ENCODE data around the gene ADAMTS19.

GRCh38 chr5:129541051-129541450, 81.0 kb downstream of the ADAMTS19 start:
- TF ChIP-seq EZH2phosphoT487 (IDR thresholded peaks at IDR 0.05; ENCODE audit: insufficient read depth, low read depth) (no peak), EZH2 (IDR thresholded peaks at IDR 0.05; ENCODE audit: insufficient read depth, poor library complexity, severe bottlenecking) (no peak)
